Measurements from ENCODE around the gene ADTRP. TPM values are rescaled to one million over a fixed set of nuclear protein-coding genes. Genes with fewer than 3 reads are reported as not detected.
A peak's percentile ranks its signal among the peaks of the same experiment; 100 is the strongest.

The ADTRP gene
- polyA plus RNA-seq, 2 donors: 0.31 to 0.35 TPM

GRCh38 chr6:11763460-11764249 is 14.9 kb downstream of the ADTRP start:
- Histone ChIP-seq H3K27ac (ENCODE audit: low read depth in 2 of 2, low read length in 1 of 2) (peak overlapping the region; percentile 16 to 57), H3K27me3 (ENCODE audit: control insufficient read depth in 1 of 2, insufficient read depth in 2 of 2, low read length in 2 of 2) (no peaks in the 10 kb centered on the region), H3K4me1 (ENCODE audit: control insufficient read depth in 2 of 2, insufficient read depth in 2 of 2, low read length in 1 of 2) (no peaks in the 10 kb centered on the region), H3K36me3 (ENCODE audit: control insufficient read depth in 2 of 2, insufficient read depth in 2 of 2, low read length in 1 of 2) (no peaks in the 10 kb centered on the region), H3K4me3 (ENCODE audit: low read depth in 1 of 2, low read length in 2 of 2) (no peak overlapping the region), H3K9me3 (ENCODE audit: control insufficient read depth in 2 of 2, insufficient read depth in 1 of 2, low read depth in 1 of 2, low read length in 1 of 2) (no peaks in the 10 kb centered on the region)
- 88% methylated on average over 4 of the region's 4 CpGs for WGBS, 2 donors

GRCh38 chr6:11762794-11763459 is 15.7 kb downstream of the ADTRP start:
- WGBS, 2 donors: 54 to 72% methylated on average over 4 of the region's 4 CpGs
- Histone ChIP-seq H3K4me1 (ENCODE audit: control insufficient read depth in 2 of 2, insufficient read depth in 2 of 2, low read length in 1 of 2) (no peaks in the 10 kb centered on the region), H3K36me3 (ENCODE audit: control insufficient read depth in 2 of 2, insufficient read depth in 2 of 2, low read length in 1 of 2) (no peaks in the 10 kb centered on the region), H3K4me3 (ENCODE audit: low read depth in 1 of 2, low read length in 2 of 2) (no peak overlapping the region), H3K27me3 (ENCODE audit: control insufficient read depth in 1 of 2, insufficient read depth in 2 of 2, low read length in 2 of 2) (no peaks in the 10 kb centered on the region), H3K27ac (ENCODE audit: low read depth in 2 of 2, low read length in 1 of 2) (peak overlapping the region; percentile 16 to 57), H3K9me3 (ENCODE audit: control insufficient read depth in 2 of 2, insufficient read depth in 1 of 2, low read depth in 1 of 2, low read length in 1 of 2) (no peaks in the 10 kb centered on the region)

- Histone ChIP-seq H3K4me3 (ENCODE audit: low read depth in 1 of 2, low read length in 2 of 2) (no peak overlapping the region), H3K36me3 (ENCODE audit: control insufficient read depth in 2 of 2, insufficient read depth in 2 of 2, low read length in 1 of 2) (no peaks in the 10 kb centered on the region), H3K27ac (ENCODE audit: low read depth in 2 of 2, low read length in 1 of 2) (no peak overlapping the region), H3K27me3 (ENCODE audit: control insufficient read depth in 1 of 2, insufficient read depth in 2 of 2, low read length in 2 of 2) (no peaks in the 10 kb centered on the region), H3K9me3 (ENCODE audit: control insufficient read depth in 2 of 2, insufficient read depth in 1 of 2, low read depth in 1 of 2, low read length in 1 of 2) (no peaks in the 10 kb centered on the region), H3K4me1 (ENCODE audit: control insufficient read depth in 2 of 2, insufficient read depth in 2 of 2, low read length in 1 of 2) (no peaks in the 10 kb centered on the region)
- WGBS, 2 donors: 80 to 89% methylated on average over 4 of the region's 4 CpGs
Observed at GRCh38 chr6:11761744-11762620, 16.6 kb downstream of the ADTRP start.

GRCh38 chr6:11760015-11760473 is 18.6 kb downstream of the ADTRP start:
- 51 to 74% methylated on average over 6 of the region's 6 CpGs for WGBS, 2 donors
- Histone ChIP-seq H3K27ac (ENCODE audit: low read depth in 2 of 2, low read length in 1 of 2) (no peak overlapping the region), H3K9me3 (ENCODE audit: control insufficient read depth in 2 of 2, insufficient read depth in 1 of 2, low read depth in 1 of 2, low read length in 1 of 2) (no peaks in the 10 kb centered on the region), H3K36me3 (ENCODE audit: control insufficient read depth in 2 of 2, insufficient read depth in 2 of 2, low read length in 1 of 2) (no peaks in the 10 kb centered on the region), H3K27me3 (ENCODE audit: control insufficient read depth in 1 of 2, insufficient read depth in 2 of 2, low read length in 2 of 2) (no peaks in the 10 kb centered on the region), H3K4me1 (ENCODE audit: control insufficient read depth in 2 of 2, insufficient read depth in 2 of 2, low read length in 1 of 2) (no peaks in the 10 kb centered on the region), H3K4me3 (ENCODE audit: low read depth in 1 of 2, low read length in 2 of 2) (no peak overlapping the region)

GRCh38 chr6:11758878-11759277 is 19.7 kb downstream of the ADTRP start:
- H3K27me3 ChIP-seq (ENCODE audit: control insufficient read depth in 1 of 2, insufficient read depth in 2 of 2, low read length in 2 of 2): no peaks in the 10 kb centered on the region
- 49 to 63% methylated on average over 4 of the region's 4 CpGs for WGBS, 2 donors
- no peak overlapping the region for H3K27ac ChIP-seq (ENCODE audit: low read depth in 2 of 2, low read length in 1 of 2)

GRCh38 chr6:11756726-11757125 is 21.9 kb downstream of the ADTRP start:
- Histone ChIP-seq H3K4me1 (ENCODE audit: control insufficient read depth in 2 of 2, insufficient read depth in 2 of 2, low read length in 1 of 2) (no peaks in the 10 kb centered on the region), H3K36me3 (ENCODE audit: control insufficient read depth in 2 of 2, insufficient read depth in 2 of 2, low read length in 1 of 2) (no peaks in the 10 kb centered on the region), H3K27ac (ENCODE audit: low read depth in 2 of 2, low read length in 1 of 2) (no peak overlapping the region), H3K4me3 (ENCODE audit: low read depth in 1 of 2, low read length in 2 of 2) (no peak overlapping the region), H3K9me3 (ENCODE audit: control insufficient read depth in 2 of 2, insufficient read depth in 1 of 2, low read depth in 1 of 2, low read length in 1 of 2) (no peaks in the 10 kb centered on the region), H3K27me3 (ENCODE audit: control insufficient read depth in 1 of 2, insufficient read depth in 2 of 2, low read length in 2 of 2) (no peaks in the 10 kb centered on the region)
- 85 to 94% methylated on average over 1 of the region's 1 CpG for WGBS, 2 donors

More at GRCh38 chr6:11758878-11759277, 19.7 kb downstream of the ADTRP start:
- no peaks in the 10 kb centered on the region for H3K9me3 ChIP-seq (ENCODE audit: control insufficient read depth in 2 of 2, insufficient read depth in 1 of 2, low read depth in 1 of 2, low read length in 1 of 2)
- H3K4me3 ChIP-seq (ENCODE audit: low read depth in 1 of 2, low read length in 2 of 2): no peak overlapping the region
- H3K36me3 ChIP-seq (ENCODE audit: control insufficient read depth in 2 of 2, insufficient read depth in 2 of 2, low read length in 1 of 2): no peaks in the 10 kb centered on the region
- H3K4me1 ChIP-seq (ENCODE audit: control insufficient read depth in 2 of 2, insufficient read depth in 2 of 2, low read length in 1 of 2): no peaks in the 10 kb centered on the region

GRCh38 chr6:11756292-11756691 is 22.3 kb downstream of the ADTRP start:
- Histone ChIP-seq H3K36me3 (ENCODE audit: control insufficient read depth in 2 of 2, insufficient read depth in 2 of 2, low read length in 1 of 2) (no peaks in the 10 kb centered on the region), H3K4me1 (ENCODE audit: control insufficient read depth in 2 of 2, insufficient read depth in 2 of 2, low read length in 1 of 2) (no peaks in the 10 kb centered on the region), H3K4me3 (ENCODE audit: low read depth in 1 of 2, low read length in 2 of 2) (no peak overlapping the region), H3K9me3 (ENCODE audit: control insufficient read depth in 2 of 2, insufficient read depth in 1 of 2, low read depth in 1 of 2, low read length in 1 of 2) (no peaks in the 10 kb centered on the region), H3K27me3 (ENCODE audit: control insufficient read depth in 1 of 2, insufficient read depth in 2 of 2, low read length in 2 of 2) (no peaks in the 10 kb centered on the region), H3K27ac (ENCODE audit: low read depth in 2 of 2, low read length in 1 of 2) (no peak overlapping the region)
- WGBS, 2 donors: 95 to 97% methylated on average over 2 of the region's 2 CpGs

- 68 to 72% methylated on average over 1 of the region's 1 CpG for WGBS, 2 donors
- no peaks in the 10 kb centered on the region for H3K4me1 ChIP-seq (ENCODE audit: control insufficient read depth in 2 of 2, insufficient read depth in 2 of 2, low read length in 1 of 2)
- H3K4me3 ChIP-seq (ENCODE audit: low read depth in 1 of 2, low read length in 2 of 2): no peak overlapping the region
- no peak overlapping the region for H3K27ac ChIP-seq (ENCODE audit: low read depth in 2 of 2, low read length in 1 of 2)
- no peaks in the 10 kb centered on the region for H3K27me3 ChIP-seq (ENCODE audit: control insufficient read depth in 1 of 2, insufficient read depth in 2 of 2, low read length in 2 of 2)
- H3K9me3 ChIP-seq (ENCODE audit: control insufficient read depth in 2 of 2, insufficient read depth in 1 of 2, low read depth in 1 of 2, low read length in 1 of 2): no peaks in the 10 kb centered on the region
- no peaks in the 10 kb centered on the region for H3K36me3 ChIP-seq (ENCODE audit: control insufficient read depth in 2 of 2, insufficient read depth in 2 of 2, low read length in 1 of 2)
Observed at GRCh38 chr6:11755725-11756124, 22.9 kb downstream of the ADTRP start.

- 74 to 75% methylated on average over 7 of the region's 7 CpGs for WGBS, 2 donors
- Histone ChIP-seq H3K27me3 (ENCODE audit: control insufficient read depth in 1 of 2, insufficient read depth in 2 of 2, low read length in 2 of 2) (no peaks in the 10 kb centered on the region), H3K36me3 (ENCODE audit: control insufficient read depth in 2 of 2, insufficient read depth in 2 of 2, low read length in 1 of 2) (no peaks in the 10 kb centered on the region), H3K9me3 (ENCODE audit: control insufficient read depth in 2 of 2, insufficient read depth in 1 of 2, low read depth in 1 of 2, low read length in 1 of 2) (no peaks in the 10 kb centered on the region), H3K27ac (ENCODE audit: low read depth in 2 of 2, low read length in 1 of 2) (no peak overlapping the region), H3K4me1 (ENCODE audit: control insufficient read depth in 2 of 2, insufficient read depth in 2 of 2, low read length in 1 of 2) (no peaks in the 10 kb centered on the region), H3K4me3 (ENCODE audit: low read depth in 1 of 2, low read length in 2 of 2) (no peak overlapping the region)
Observed at GRCh38 chr6:11754625-11755271, 23.9 kb downstream of the ADTRP start.

Measured in esophagus (tissue), 2 donors.